Ishikawa (cell line): ENCODE measurements around the gene SOX30.

Source experiments
- CEBPB ChIP-seq: IDR thresholded peaks from 2 replicates; pipeline ENCODE4 v1.6.1; 2012
- CREB1 ChIP-seq: IDR thresholded peaks from 2 replicates; pipeline ENCODE4 v1.6.1; 2012; ENCODE audit warnings: low read depth
- EGR1 ChIP-seq: IDR thresholded peaks from 2 replicates; pipeline ENCODE4 v1.6.1; 2012
- EP300 ChIP-seq: IDR thresholded peaks from 2 replicates; pipeline ENCODE4 v1.6.1; 2012; ENCODE audit warnings: borderline replicate concordance
- FOXM1 ChIP-seq: IDR thresholded peaks from 2 replicates; pipeline ENCODE4 v1.6.1; 2012; ENCODE audit warnings: low read depth, borderline replicate concordance
- NFIC ChIP-seq: IDR thresholded peaks from 2 replicates; pipeline ENCODE4 v1.6.1; 2012
- RAD21 ChIP-seq: IDR thresholded peaks from 2 replicates; pipeline ENCODE4 v1.6.1; 2012; ENCODE audit warnings: low read depth
- TAF1 ChIP-seq: IDR thresholded peaks from 2 replicates; pipeline ENCODE4 v1.6.1; 2012; ENCODE audit warnings: low read depth, mild to moderate bottlenecking
- TCF12 ChIP-seq: IDR thresholded peaks from 2 replicates; pipeline ENCODE4 v1.6.1; 2012; ENCODE audit warnings: low read depth
- TEAD4 ChIP-seq: IDR thresholded peaks from 2 replicates; pipeline ENCODE4 v1.6.1; 2012
- YY1 ChIP-seq: IDR thresholded peaks from 2 replicates; pipeline ENCODE4 v1.6.1; 2012; ENCODE audit warnings: low read depth
- ZBTB7A ChIP-seq: IDR thresholded peaks from 2 replicates; pipeline ENCODE4 v1.6.1; 2012; ENCODE audit warnings: low read depth
- TF ChIP-seq, protein P1 (sequence below): IDR thresholded peaks from 2 replicates; pipeline ENCODE4 v1.6.1; 2012
- TF ChIP-seq, protein P2 (sequence below): IDR thresholded peaks from 2 replicates; pipeline ENCODE4 v1.6.1; 2012
- TF ChIP-seq, protein P3 (sequence below): IDR thresholded peaks from 2 replicates; pipeline ENCODE4 v1.6.1; 2012; ENCODE audit warnings: low read depth, mild to moderate bottlenecking

The SOX30 gene

DNA sequence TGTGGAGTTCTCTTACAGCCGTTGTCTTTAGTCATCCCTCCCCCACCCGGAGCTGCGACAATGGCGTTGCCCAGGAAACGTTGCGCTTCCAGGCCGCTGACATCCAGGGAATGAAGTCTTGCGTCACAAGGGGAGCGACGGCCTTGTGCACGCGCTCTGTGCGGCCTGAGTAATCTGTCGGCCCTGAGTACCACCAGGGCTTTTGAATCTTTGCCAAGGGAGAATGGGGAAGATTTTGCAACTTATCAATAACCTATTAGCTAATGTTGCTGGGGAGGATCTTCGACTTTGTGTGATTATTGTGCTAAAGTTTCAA is at the start of gene SOX30:
TSS of gene SOX30 (minus strand) at position 62 of the 316 bp plus-strand sequence. CDS start 360 bp downstream, outside the sequence.
- TF ChIP-seq CEBPB (no peak), YY1 (no peak), FOXM1 (no peak), RAD21 (no peak), TAF1 (no peak), TEAD4 (no peak), EP300 (no peak), ZBTB7A (no peak), EGR1 (no peak), CREB1 (no peak), TCF12 (no peak), NFIC (no peak)
- TF ChIP-seq, protein P1, sequence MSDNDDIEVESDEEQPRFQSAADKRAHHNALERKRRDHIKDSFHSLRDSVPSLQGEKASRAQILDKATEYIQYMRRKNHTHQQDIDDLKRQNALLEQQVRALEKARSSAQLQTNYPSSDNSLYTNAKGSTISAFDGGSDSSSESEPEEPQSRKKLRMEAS: no peak
- TF ChIP-seq, protein P2, sequence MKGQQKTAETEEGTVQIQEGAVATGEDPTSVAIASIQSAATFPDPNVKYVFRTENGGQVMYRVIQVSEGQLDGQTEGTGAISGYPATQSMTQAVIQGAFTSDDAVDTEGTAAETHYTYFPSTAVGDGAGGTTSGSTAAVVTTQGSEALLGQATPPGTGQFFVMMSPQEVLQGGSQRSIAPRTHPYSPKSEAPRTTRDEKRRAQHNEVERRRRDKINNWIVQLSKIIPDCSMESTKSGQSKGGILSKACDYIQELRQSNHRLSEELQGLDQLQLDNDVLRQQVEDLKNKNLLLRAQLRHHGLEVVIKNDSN: no peak
- TF ChIP-seq, protein P3, sequence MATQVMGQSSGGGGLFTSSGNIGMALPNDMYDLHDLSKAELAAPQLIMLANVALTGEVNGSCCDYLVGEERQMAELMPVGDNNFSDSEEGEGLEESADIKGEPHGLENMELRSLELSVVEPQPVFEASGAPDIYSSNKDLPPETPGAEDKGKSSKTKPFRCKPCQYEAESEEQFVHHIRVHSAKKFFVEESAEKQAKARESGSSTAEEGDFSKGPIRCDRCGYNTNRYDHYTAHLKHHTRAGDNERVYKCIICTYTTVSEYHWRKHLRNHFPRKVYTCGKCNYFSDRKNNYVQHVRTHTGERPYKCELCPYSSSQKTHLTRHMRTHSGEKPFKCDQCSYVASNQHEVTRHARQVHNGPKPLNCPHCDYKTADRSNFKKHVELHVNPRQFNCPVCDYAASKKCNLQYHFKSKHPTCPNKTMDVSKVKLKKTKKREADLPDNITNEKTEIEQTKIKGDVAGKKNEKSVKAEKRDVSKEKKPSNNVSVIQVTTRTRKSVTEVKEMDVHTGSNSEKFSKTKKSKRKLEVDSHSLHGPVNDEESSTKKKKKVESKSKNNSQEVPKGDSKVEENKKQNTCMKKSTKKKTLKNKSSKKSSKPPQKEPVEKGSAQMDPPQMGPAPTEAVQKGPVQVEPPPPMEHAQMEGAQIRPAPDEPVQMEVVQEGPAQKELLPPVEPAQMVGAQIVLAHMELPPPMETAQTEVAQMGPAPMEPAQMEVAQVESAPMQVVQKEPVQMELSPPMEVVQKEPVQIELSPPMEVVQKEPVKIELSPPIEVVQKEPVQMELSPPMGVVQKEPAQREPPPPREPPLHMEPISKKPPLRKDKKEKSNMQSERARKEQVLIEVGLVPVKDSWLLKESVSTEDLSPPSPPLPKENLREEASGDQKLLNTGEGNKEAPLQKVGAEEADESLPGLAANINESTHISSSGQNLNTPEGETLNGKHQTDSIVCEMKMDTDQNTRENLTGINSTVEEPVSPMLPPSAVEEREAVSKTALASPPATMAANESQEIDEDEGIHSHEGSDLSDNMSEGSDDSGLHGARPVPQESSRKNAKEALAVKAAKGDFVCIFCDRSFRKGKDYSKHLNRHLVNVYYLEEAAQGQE: no peak

DNA sequence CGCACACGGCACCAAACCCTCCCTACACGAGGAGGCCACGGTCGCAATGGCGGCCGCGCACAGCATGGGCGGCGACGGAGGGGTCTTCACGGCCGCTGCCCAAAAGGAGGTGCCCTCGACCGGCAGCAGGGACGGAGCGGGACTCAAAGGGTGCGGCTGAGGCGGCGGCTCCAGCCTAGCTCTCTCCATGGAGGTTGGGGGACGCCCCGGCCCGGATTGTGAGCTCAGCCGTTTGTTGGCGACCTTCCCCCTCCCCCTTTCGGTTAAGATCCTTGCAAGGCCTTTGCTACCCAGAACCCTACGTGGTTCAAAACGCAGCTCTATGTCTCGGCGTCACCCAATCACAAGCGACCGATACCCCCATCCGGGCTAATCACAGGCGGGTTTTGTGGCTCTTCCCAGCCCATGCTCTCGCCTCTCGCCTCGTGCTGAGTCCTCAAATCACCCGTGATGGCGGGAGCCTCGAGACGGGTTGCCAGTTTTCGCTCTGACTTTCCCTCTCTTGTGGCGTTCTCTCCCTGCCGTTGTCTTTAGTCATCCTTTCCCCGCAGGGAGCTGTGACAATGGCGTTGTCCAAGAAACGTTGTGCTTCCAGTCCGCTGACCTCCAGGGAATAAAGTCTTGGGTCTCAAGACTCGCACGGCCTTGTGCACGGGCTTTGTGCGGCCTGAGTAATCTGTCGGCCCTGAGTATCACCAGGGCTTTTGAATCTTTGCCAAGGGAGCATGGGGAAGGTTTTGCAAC is 38.6 kb upstream of the SOX30 start:
- no peak for TF ChIP-seq ZBTB7A
- no peak for TF ChIP-seq TCF12
- TF ChIP-seq, protein P1: no peak
- no peak for TF ChIP-seq TEAD4
- TF ChIP-seq NFIC: no peak
- no peak for TF ChIP-seq EGR1
- no peak for TF ChIP-seq CREB1
- no peak for TF ChIP-seq RAD21
- no peak for TF ChIP-seq EP300
- no peak for TF ChIP-seq CEBPB
- TF ChIP-seq, protein P3: no peak
- TF ChIP-seq TAF1: no peak
- no peak for TF ChIP-seq YY1
- TF ChIP-seq, protein P2: no peak
- TF ChIP-seq FOXM1: no peak

DNA sequence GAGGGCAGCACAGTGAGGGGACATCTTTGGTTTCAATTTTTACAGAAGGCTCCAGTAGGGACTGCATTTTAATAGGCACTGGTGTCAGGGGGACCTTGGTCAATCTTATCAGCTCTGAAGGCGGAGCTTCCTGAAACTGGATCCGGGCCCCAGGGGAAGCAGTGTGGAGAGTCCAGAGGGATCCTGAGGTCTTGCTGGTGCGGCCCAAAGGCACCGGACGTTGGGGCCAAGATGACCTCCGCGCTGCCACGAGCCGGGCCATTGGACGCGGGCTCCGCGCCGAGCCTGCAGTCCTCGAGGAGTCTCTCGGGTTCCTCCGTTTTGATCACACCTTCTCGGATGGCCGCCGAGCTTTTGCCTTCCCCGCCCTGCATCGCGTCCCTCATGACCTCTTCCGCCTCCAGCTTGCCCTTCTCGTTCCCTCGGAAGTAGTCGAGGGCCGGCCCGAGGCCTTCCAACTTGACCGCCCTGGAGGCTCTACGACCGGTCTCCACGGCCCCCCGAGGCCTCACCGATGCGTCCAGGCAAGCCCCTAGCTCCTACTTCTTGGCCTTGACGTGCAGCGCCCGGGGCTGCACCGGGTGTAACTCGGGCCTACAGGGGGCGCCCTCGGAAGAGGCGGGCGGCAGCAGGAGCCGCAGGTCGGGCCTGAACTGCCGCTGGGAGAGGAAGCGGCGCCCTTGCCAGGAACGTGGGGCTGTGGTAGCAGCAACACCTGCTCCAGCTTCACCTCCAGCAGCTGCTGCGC is 37.9 kb upstream of the SOX30 start:
- TF ChIP-seq, protein P2: no peak
- no peak for TF ChIP-seq CEBPB
- TF ChIP-seq YY1: no peak
- no peak for TF ChIP-seq TCF12
- TF ChIP-seq FOXM1: no peak

DNA sequence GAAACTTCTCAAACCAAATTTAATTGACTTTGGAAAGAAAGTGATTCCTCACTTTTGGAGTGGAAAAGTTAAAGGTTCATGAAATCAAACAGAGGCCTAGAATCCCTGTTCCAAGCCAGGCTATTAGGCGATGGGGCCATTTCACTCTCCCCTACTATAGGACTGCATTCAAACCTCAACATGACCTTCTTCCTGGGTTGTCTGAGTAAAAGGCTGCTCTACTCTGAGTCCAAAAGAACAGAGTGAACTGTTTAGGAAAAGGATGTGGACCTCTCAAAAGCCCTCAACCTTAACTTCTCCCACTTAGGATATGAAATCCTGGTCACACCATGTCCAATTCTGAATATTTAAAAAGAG is 34.9 kb upstream of the SOX30 start:
- TF ChIP-seq, protein P2: no peak
- no peak for TF ChIP-seq YY1
- no peak for TF ChIP-seq CREB1
- TF ChIP-seq EGR1: no peak
- no peak for TF ChIP-seq FOXM1
- TF ChIP-seq TAF1: no peak
- TF ChIP-seq, protein P3: no peak
- TF ChIP-seq NFIC: no peak
- no peak for TF ChIP-seq TEAD4
- TF ChIP-seq RAD21: no peak
- TF ChIP-seq, protein P1: no peak
- no peak for TF ChIP-seq TCF12
- TF ChIP-seq EP300: no peak
- TF ChIP-seq CEBPB: no peak
- no peak for TF ChIP-seq ZBTB7A
